Lower lobe of right lung (tissue), 2 donors: ENCODE data around the gene CNN2. TPM values are rescaled to one million over a fixed set of nuclear protein-coding genes. Genes with fewer than 3 reads are reported as not detected.
A peak's percentile ranks its signal among the peaks of the same experiment; 100 is the strongest.

Experiments
- ATAC-seq, 2 donors: fragments of 200-7000 bp; cut with Tn5 transposase; one replicate each; pipeline ENCODE4 v1.9.1; 2020 to 2022; ENCODE audit warnings: mild to moderate bottlenecking in 2 of 2, moderate library complexity in 2 of 2
- DNase-seq: peaks from one replicate; pipeline ENCODE4 v3.0.0-alpha.2; 2020
- H3K27ac ChIP-seq: fragments of 200-600 bp; one replicate; pipeline ENCODE4 v1.8.0; 2022
- H3K27me3 ChIP-seq: fragments of 200-600 bp; one replicate; pipeline ENCODE4 v1.8.0; 2022; ENCODE audit warnings: low read depth
- H3K36me3 ChIP-seq: fragments of 200-600 bp; one replicate; pipeline ENCODE4 v1.8.0; 2022; ENCODE audit warnings: mild to moderate bottlenecking
- H3K4me1 ChIP-seq: fragments of 200-600 bp; one replicate; pipeline ENCODE4 v1.8.0; 2022
- H3K4me3 ChIP-seq: fragments of 200-600 bp; one replicate; pipeline ENCODE4 v1.8.0; 2022; ENCODE audit warnings: mild to moderate bottlenecking
- H3K9me3 ChIP-seq: fragments of 200-600 bp; one replicate; pipeline ENCODE4 v1.8.0; 2022
- intact Hi-C: fragments of 100-400 bp; cut with DNase I; formaldehyde crosslinking; loops from one replicate; pipeline ENCODE4 v1.11.0; 2022
- total RNA-seq: library from RNA; stranded (reverse); fragmentation: NEBNext Ultra II Directional; extraction: Animal tissue kit (Norgen Biotek cat#: 25700); gene quantifications from one replicate; pipeline ENCODE4 v1.2.1, GENCODE V29; 2021
- TF ChIP-seq, protein P1 (sequence below): fragments of 200-600 bp; IDR thresholded peaks from one replicate; pipeline ENCODE4 v1.8.0; 2022; ENCODE audit warnings: antibody characterized with exemption, mild to moderate bottlenecking
- donor health status: DM: no; HTN: yes; CAD: no; lungs with severe emphysema.

The CNN2 gene
- total RNA-seq, 1 donor from 2014 or later = 158 TPM

DNA sequence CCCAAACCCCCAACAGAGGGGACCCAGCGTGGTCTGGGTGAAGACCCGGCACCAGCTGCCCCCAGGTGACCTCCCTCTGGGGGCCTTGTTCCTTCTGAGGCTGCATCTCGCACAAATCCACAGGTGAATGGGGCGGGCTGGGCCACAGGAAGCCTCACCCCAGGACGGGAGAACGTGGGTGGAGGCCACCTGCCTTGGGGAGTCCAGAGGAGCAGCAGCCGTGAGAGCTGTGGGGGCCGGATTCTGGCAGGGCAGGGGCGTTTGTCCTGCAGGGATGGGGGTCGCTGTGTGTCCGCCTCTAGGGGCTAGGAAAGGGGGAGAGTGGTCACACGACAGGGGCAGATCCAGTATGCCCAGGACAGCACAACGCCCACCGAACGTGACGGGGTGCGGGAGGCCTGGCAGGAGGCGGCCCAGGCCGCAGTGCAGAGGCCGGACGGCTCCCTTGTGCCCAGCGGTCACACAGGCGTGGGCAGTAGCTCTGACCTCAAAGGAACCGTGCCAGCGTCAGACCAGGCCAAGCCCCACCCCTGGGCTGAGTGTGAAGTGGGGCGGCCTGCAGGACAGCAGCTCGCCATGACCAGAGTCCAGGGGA, 62.1 kb downstream of the CNN2 start:
- ATAC-seq (peak; percentile 46 to 72), DNase-seq (no peak)
- Histone ChIP-seq H3K27me3 (no peaks in the 10 kb centered on the region), H3K4me3 (no peak overlapping the region), H3K36me3 (peaks cover 96% of the 10 kb centered on the region), H3K9me3 (no peaks in the 10 kb centered on the region), H3K27ac (peak overlapping the region; percentile 74), H3K4me1 (peaks cover 31% of the 10 kb centered on the region)
- TF ChIP-seq, protein P1, sequence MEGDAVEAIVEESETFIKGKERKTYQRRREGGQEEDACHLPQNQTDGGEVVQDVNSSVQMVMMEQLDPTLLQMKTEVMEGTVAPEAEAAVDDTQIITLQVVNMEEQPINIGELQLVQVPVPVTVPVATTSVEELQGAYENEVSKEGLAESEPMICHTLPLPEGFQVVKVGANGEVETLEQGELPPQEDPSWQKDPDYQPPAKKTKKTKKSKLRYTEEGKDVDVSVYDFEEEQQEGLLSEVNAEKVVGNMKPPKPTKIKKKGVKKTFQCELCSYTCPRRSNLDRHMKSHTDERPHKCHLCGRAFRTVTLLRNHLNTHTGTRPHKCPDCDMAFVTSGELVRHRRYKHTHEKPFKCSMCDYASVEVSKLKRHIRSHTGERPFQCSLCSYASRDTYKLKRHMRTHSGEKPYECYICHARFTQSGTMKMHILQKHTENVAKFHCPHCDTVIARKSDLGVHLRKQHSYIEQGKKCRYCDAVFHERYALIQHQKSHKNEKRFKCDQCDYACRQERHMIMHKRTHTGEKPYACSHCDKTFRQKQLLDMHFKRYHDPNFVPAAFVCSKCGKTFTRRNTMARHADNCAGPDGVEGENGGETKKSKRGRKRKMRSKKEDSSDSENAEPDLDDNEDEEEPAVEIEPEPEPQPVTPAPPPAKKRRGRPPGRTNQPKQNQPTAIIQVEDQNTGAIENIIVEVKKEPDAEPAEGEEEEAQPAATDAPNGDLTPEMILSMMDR = no peak
- intact Hi-C loops = no loop called here

Other genes with a start within 250 kb of the CNN2 start
- 254 TPM for gene PTBP1, start 229.2 kb upstream of the CNN2 start, total RNA-seq
- 2.1 TPM for gene PLPPR3, start 204.7 kb upstream of the CNN2 start, total RNA-seq
- gene AZU1, start 198.8 kb upstream of the CNN2 start, total RNA-seq = 1.7 TPM
- gene PRTN3, start 185.6 kb upstream of the CNN2 start, total RNA-seq = not detected
- gene ELANE, start 174.3 kb upstream of the CNN2 start, total RNA-seq = 0.97 TPM
- gene CFD, start 166.9 kb upstream of the CNN2 start, total RNA-seq = 282 TPM
- 46.1 TPM for gene MED16, start 133.4 kb upstream of the CNN2 start, total RNA-seq
- not detected for gene RNU6-9, start 133.1 kb upstream of the CNN2 start, total RNA-seq
- 46.0 TPM for gene R3HDM4, start 113.4 kb upstream of the CNN2 start, total RNA-seq
- gene KISS1R, start 109.3 kb upstream of the CNN2 start, total RNA-seq = not detected
- gene ARID3A, start 100.6 kb upstream of the CNN2 start, total RNA-seq = 16.9 TPM
- 29.2 TPM for gene WDR18, start 42.3 kb upstream of the CNN2 start, total RNA-seq
- gene GRIN3B, start 26.2 kb upstream of the CNN2 start, total RNA-seq = 3.0 TPM
- 159 TPM for gene TMEM259, start 5.5 kb upstream of the CNN2 start, total RNA-seq
- not detected for gene RNU6-2, start 5.1 kb upstream of the CNN2 start, total RNA-seq
- gene ABCA7, start 13.5 kb downstream of the CNN2 start, total RNA-seq = 53.3 TPM
- 83.5 TPM for gene ARHGAP45, start 40.6 kb downstream of the CNN2 start, total RNA-seq
- gene POLR2E, start 68.8 kb downstream of the CNN2 start, total RNA-seq = 158 TPM
- gene GPX4, start 77.4 kb downstream of the CNN2 start, total RNA-seq = 378 TPM
- gene SBNO2, start 147.7 kb downstream of the CNN2 start, total RNA-seq = 91.6 TPM
- 50.5 TPM for gene STK11, start 179.2 kb downstream of the CNN2 start, total RNA-seq
- 0.41 TPM for gene CBARP, start 211.4 kb downstream of the CNN2 start, total RNA-seq
- 116 TPM for gene ATP5F1D, start 215.1 kb downstream of the CNN2 start, total RNA-seq
- 76.3 TPM for gene MIDN, start 222.0 kb downstream of the CNN2 start, total RNA-seq
- 352 TPM for gene CIRBP, start 242.7 kb downstream of the CNN2 start, total RNA-seq
- gene FAM174C, start 248.9 kb downstream of the CNN2 start, total RNA-seq = 43.5 TPM